K562 (cell line): ENCODE data around the gene GALNT12. TPM values are rescaled to one million over a fixed set of nuclear protein-coding genes. Genes with fewer than 3 reads are reported as not detected.
A peak's percentile ranks its signal among the peaks of the same experiment; 100 is the strongest.

Experiments used
- ARID4B ChIP-seq: sonication (generic); formaldehyde crosslinking; IDR thresholded peaks from 2 replicates; pipeline ENCODE4 v1.8.0; 2022; ENCODE audit warnings: mild to moderate bottlenecking, missing genetic modification reagents
- DIDO1 ChIP-seq: fragments of 450-650 bp; IDR thresholded peaks from 2 replicates; pipeline ENCODE4 v1.6.1; 2016; ENCODE audit warnings: low read depth, missing biosample characterization, missing genetic modification characterization
- ILK ChIP-seq: fragments of 450-650 bp; IDR thresholded peaks from 2 replicates; pipeline ENCODE4 v1.6.1; 2016; ENCODE audit warnings: missing genetic modification characterization, low read depth, mild to moderate bottlenecking, missing compliant biosample characterization, moderate library complexity, borderline replicate concordance
- IRF9 ChIP-seq: fragments of 450-650 bp; IDR thresholded peaks from 2 replicates; pipeline ENCODE4 v1.6.1; 2016; ENCODE audit warnings: missing biosample characterization, missing genetic modification characterization
- KLF6 ChIP-seq: fragments of 250-450 bp; sonication (Bioruptor Pico); IDR thresholded peaks from 2 replicates; pipeline ENCODE4 v1.4.0; 2020; ENCODE audit warnings: mild to moderate bottlenecking, moderate library complexity, borderline replicate concordance
- NFYB ChIP-seq: IDR thresholded peaks from 2 replicates; pipeline ENCODE4 v1.6.1; 2011; ENCODE audit warnings: mild to moderate bottlenecking, moderate library complexity; ENCODE audit not compliant: insufficient read length; ENCODE audit errors: extremely low read depth
- PHF20 ChIP-seq: fragments of 450-650 bp; IDR thresholded peaks from 2 replicates; pipeline ENCODE4 v1.6.1; 2018; ENCODE audit not compliant: partially characterized antibody
- PURB ChIP-seq: sonication (generic); formaldehyde crosslinking; IDR thresholded peaks from 2 replicates; pipeline ENCODE4 v1.9.0; 2021; ENCODE audit warnings: low read depth, mild to moderate bottlenecking, missing genetic modification reagents
- YY1 ChIP-seq, 3 experiments: IDR thresholded peaks; 2 replicates each; pipeline ENCODE4 v1.6.1; 2011; ENCODE audit warnings: low read length in 2 of 3, mild to moderate bottlenecking in 2 of 3, moderate library complexity in 2 of 3, borderline replicate concordance in 1 of 3, control low read depth in 1 of 3, low read depth in 1 of 3; ENCODE audit not compliant: insufficient read depth in 3 of 3, insufficient replicate concordance in 2 of 3, control insufficient read depth in 1 of 3, insufficient read length in 1 of 3; ENCODE audit errors: extremely low read depth in 1 of 3
- ZFX ChIP-seq: sonication (generic); formaldehyde crosslinking; IDR thresholded peaks from 2 replicates; pipeline ENCODE4 v1.8.0; 2022; ENCODE audit warnings: mild to moderate bottlenecking, missing genetic modification reagents, moderate library complexity
- ZNF12 ChIP-seq: sonication (generic); formaldehyde crosslinking; IDR thresholded peaks from 2 replicates; pipeline ENCODE4 v1.4.0; 2020; ENCODE audit warnings: mild to moderate bottlenecking, missing genetic modification reagents
- ZNF133 ChIP-seq: fragments of 250-450 bp; sonication (Bioruptor Pico); IDR thresholded peaks from 2 replicates; pipeline ENCODE4 v1.4.0; 2020; ENCODE audit warnings: mild to moderate bottlenecking
- ZNF274 ChIP-seq: IDR thresholded peaks from 2 replicates; pipeline ENCODE4 v1.6.1; 2011; ENCODE audit warnings: low read depth, mild to moderate bottlenecking, low read length, moderate library complexity, borderline replicate concordance
- ZNF512 ChIP-seq: IDR thresholded peaks from 2 replicates; pipeline ENCODE4 v1.6.1; 2016; ENCODE audit warnings: missing genetic modification characterization, missing compliant biosample characterization
- ZNF586 ChIP-seq: fragments of 450-650 bp; formaldehyde crosslinking; conservative IDR thresholded peaks from 2 replicates; pipeline ENCODE4 v1.4.0; 2020; ENCODE audit warnings: mild to moderate bottlenecking, moderate library complexity
- polyA plus RNA-seq, 8 experiments: library from polyadenylated mRNA; depleted of rRNA in 4 of 8; stranded (reverse) in 5 of 8; unstranded in 3 of 8; fragments of >200 nt; fragmentation: Nextera tagmentation in 2 of 8; fragmentation: Illumina TruSeq in 1 of 8; extraction: Ambion mirVana in 2 of 8; extraction: Trizol in 1 of 8; gene quantifications; 2 replicates each; pipeline versions ENCODE4 v1.2.1 to v1.2.3, GENCODE V29; 2011 to 2014; ENCODE audit warnings: inconsistent platforms in 1 of 8, missing spikeins in 1 of 8
- total RNA-seq, 7 experiments: library from RNA; depleted of rRNA in 6 of 7; stranded (reverse); fragments of >200 nt in 6 of 7; fragmentation: Illumina TruSeq in 2 of 7; extraction: Trizol in 2 of 7; gene quantifications; 2 replicates each; pipeline versions ENCODE4 v1.2.1 to v1.2.3, GENCODE V29; 2011 to 2021; ENCODE audit warnings: low replicate concordance in 1 of 7

Gene GALNT12
- total and polyA plus RNA-seq, 9 of the 15 experiments (the other 6 are each of a cell fraction or from before 2014, with no cell fraction given): 29.7 to 82.9 (median 44.2) TPM

GRCh38 chr9:98790842-98791607, 16.4 kb upstream of the GALNT12 start (continued):
- TF ChIP-seq PURB (CRISPR knock-in tag) (no peak), PHF20 (no peak), ZFX (CRISPR knock-in tag) (no peak; the same call in 1 of the 2 replicates), ZNF586 (CRISPR knock-in tag) (no peak), ZNF133 (CRISPR knock-in tag) (no peak), ILK (no peak), KLF6 (no peak), NFYB (no peak), DIDO1 (tag) (no peak), ARID4B (CRISPR knock-in tag) (no peak), ZNF512 (no peak), YY1 (IDR thresholded peaks at IDR 0.05; ENCODE audit: borderline replicate concordance in 1 of 3, control insufficient read depth in 1 of 3, extremely low read depth in 1 of 3, insufficient read depth in 3 of 3, insufficient read length in 1 of 3, insufficient replicate concordance in 2 of 3, low read depth in 1 of 3, low read length in 2 of 3) (peak in 1 of 3 experiments; percentile 1), ZNF12 (no peak), IRF9 (no peak), ZNF274 (no peak)
